Fibroblast of lung (primary cell): ENCODE data around the gene CERS4. TPM values are rescaled to one million over a fixed set of nuclear protein-coding genes. Genes with fewer than 3 reads are reported as not detected.
"Not testable (repeated sequence)": the region's sequence is repeated elsewhere in the genome, so short reads cannot be mapped to it uniquely, and the experiment has no call there.

ENCODE experiments used
- DNase-seq, 2 donors: peaks; one replicate each; pipeline versions ENCODE4 v3.0.0 to v3.0.0-alpha.2; 2010; ENCODE audit warnings: low read depth in 2 of 2
- H2AFZ ChIP-seq: 2 replicates; pipeline ENCODE4 v1.5.1; 2012; ENCODE audit warnings: low read length, control low read depth, inconsistent platforms
- H3K27ac ChIP-seq: 2 replicates; pipeline ENCODE4 v1.5.1; 2011; ENCODE audit warnings: low read length, control low read depth; ENCODE audit not compliant: insufficient read depth
- H3K27me3 ChIP-seq: 2 replicates; pipeline ENCODE4 v1.5.1; 2011; ENCODE audit warnings: mild to moderate bottlenecking, low read length; ENCODE audit not compliant: control insufficient read depth, insufficient read depth
- H3K36me3 ChIP-seq: 2 replicates; pipeline ENCODE4 v1.5.1; 2011; ENCODE audit warnings: low read length; ENCODE audit not compliant: control insufficient read depth, insufficient read depth
- H3K4me1 ChIP-seq: 2 replicates; pipeline ENCODE4 v1.5.1; 2011; ENCODE audit warnings: low read length; ENCODE audit not compliant: control insufficient read depth, insufficient read depth; ENCODE audit errors: extremely low read depth
- H3K4me2 ChIP-seq: 2 replicates; pipeline ENCODE4 v1.5.1; 2011; ENCODE audit warnings: low read length, control low read depth; ENCODE audit not compliant: insufficient read depth; ENCODE audit errors: extremely low read depth
- H3K4me3 ChIP-seq, 4 experiments: fragments of 200-600 bp in 1 of 4; sonication (generic) in 1 of 4; replicated peaks in 1 of 4; 2 replicates each; pipeline ENCODE4 v1.5.1; 2011 to 2016; ENCODE audit warnings: low read length in 4 of 4, low read depth in 3 of 4, mild to moderate bottlenecking in 3 of 4, control low read depth in 2 of 4, inconsistent platforms in 1 of 4, mixed read lengths in 1 of 4; ENCODE audit not compliant: insufficient read depth in 1 of 4; ENCODE audit errors: control extremely low read depth in 1 of 4
- H3K79me2 ChIP-seq: 2 replicates; pipeline ENCODE4 v1.5.1; 2012; ENCODE audit warnings: mild to moderate bottlenecking, low read length, inconsistent platforms; ENCODE audit not compliant: control insufficient read depth, insufficient read depth
- H3K9ac ChIP-seq: 2 replicates; pipeline ENCODE4 v1.5.1; 2011; ENCODE audit warnings: mild to moderate bottlenecking, low read length, control low read depth; ENCODE audit not compliant: insufficient read depth
- H3K9me3 ChIP-seq: 2 replicates; pipeline ENCODE4 v1.5.1; 2012; ENCODE audit warnings: low read depth, low read length; ENCODE audit not compliant: control insufficient read depth, insufficient read depth
- H4K20me1 ChIP-seq: 2 replicates; pipeline ENCODE4 v1.5.1; 2011; ENCODE audit warnings: low read length; ENCODE audit not compliant: control insufficient read depth, insufficient read depth; ENCODE audit errors: extremely low read depth
- CTCF ChIP-seq, 2 donors: IDR thresholded peaks in 1 of 2; conservative IDR thresholded peaks in 1 of 2; 1 replicate in 1 of 2; 2 replicates in 1 of 2; pipeline ENCODE4 v1.5.1; 2011 to 2012; ENCODE audit warnings: low read length in 2 of 2, control low read depth in 1 of 2, inconsistent platforms in 1 of 2, low read depth in 1 of 2, mild to moderate bottlenecking in 1 of 2
- EZH2 ChIP-seq: IDR thresholded peaks from 2 replicates; pipeline ENCODE4 v1.5.1; 2012; ENCODE audit warnings: low read length, control low read depth, mild to moderate bottlenecking; ENCODE audit errors: missing control alignments
- polyA plus RNA-seq, 2 donors: library from polyadenylated mRNA; depleted of rRNA in 1 of 2; stranded (reverse) in 1 of 2; unstranded in 1 of 2; fragments of >200 nt; gene quantifications; 2 replicates each; pipeline ENCODE4 v1.2.1, GENCODE V29; 2011 to 2012; ENCODE audit warnings: missing spikeins in 1 of 2
- total RNA-seq: library from RNA; depleted of rRNA; stranded (reverse); fragments of >200 nt; gene quantifications from 2 replicates; pipeline ENCODE4 v1.2.1, GENCODE V29; 2014

CERS4 gene
- total and polyA plus RNA-seq, 2 donors (not counting 1 experiment from before 2014, with no cell fraction given) = 0.74 to 17.0 TPM

GRCh38 chr19:8214802-8215201, 5.6 kb downstream of the CERS4 start:
- Histone ChIP-seq H3K27ac (no peak overlapping the region), H3K79me2 (no peaks in the 10 kb centered on the region), H3K27me3 (peaks cover 9% of the 10 kb centered on the region), H3K4me1 (no peaks in the 10 kb centered on the region), H3K36me3 (no peaks in the 10 kb centered on the region), H3K4me3 (no peak overlapping the region), H3K4me2 (no peak overlapping the region), H3K9ac (no peak overlapping the region), H2AFZ (no peak overlapping the region), H4K20me1 (no peaks in the 10 kb centered on the region), H3K9me3 (no peaks in the 10 kb centered on the region)
- TF ChIP-seq EZH2 (no peak), CTCF (conservative IDR thresholded peaks at IDR 0.05 in 1 of 2, IDR thresholded peaks at IDR 0.05 in 1 of 2; ENCODE audit: low read depth in 1 of 2, low read length in 2 of 2) (no peak)
- DNase-seq = no peak

- no peak for DNase-seq
- no peaks in the 10 kb centered on the region for H3K27me3 ChIP-seq
- no peak overlapping the region for H3K4me2 ChIP-seq
- H3K4me3 ChIP-seq = no peak overlapping the region
- no peak for TF ChIP-seq EZH2
- no peak for TF ChIP-seq CTCF (conservative IDR thresholded peaks at IDR 0.05 in 1 of 2, IDR thresholded peaks at IDR 0.05 in 1 of 2; ENCODE audit: low read depth in 1 of 2, low read length in 2 of 2)
- no peak overlapping the region for H3K27ac ChIP-seq
- no peaks in the 10 kb centered on the region for H3K4me1 ChIP-seq
- no peaks in the 10 kb centered on the region for H3K36me3 ChIP-seq
- H2AFZ ChIP-seq = no peak overlapping the region
- H3K9me3 ChIP-seq = no peaks in the 10 kb centered on the region
- H4K20me1 ChIP-seq = no peaks in the 10 kb centered on the region
- no peaks in the 10 kb centered on the region for H3K79me2 ChIP-seq
- no peak overlapping the region for H3K9ac ChIP-seq
Observed at GRCh38 chr19:8215783-8216182, 6.6 kb downstream of the CERS4 start.

GRCh38 chr19:8216357-8216756, 7.2 kb downstream of the CERS4 start:
- Histone ChIP-seq H3K79me2 (no peaks in the 10 kb centered on the region), H3K27ac (no peak overlapping the region), H3K9me3 (no peaks in the 10 kb centered on the region), H3K4me1 (no peaks in the 10 kb centered on the region), H2AFZ (no peak overlapping the region), H4K20me1 (no peaks in the 10 kb centered on the region), H3K9ac (no peak overlapping the region), H3K27me3 (no peaks in the 10 kb centered on the region), H3K4me2 (no peak overlapping the region), H3K4me3 (no peak overlapping the region), H3K36me3 (no peaks in the 10 kb centered on the region)
- DNase-seq = no peak
- TF ChIP-seq CTCF (conservative IDR thresholded peaks at IDR 0.05 in 1 of 2, IDR thresholded peaks at IDR 0.05 in 1 of 2; ENCODE audit: low read depth in 1 of 2, low read length in 2 of 2) = no peak
- no peak for TF ChIP-seq EZH2

GRCh38 chr19:8218127-8218526, 9.0 kb downstream of the CERS4 start:
- not testable (repeated sequence) for H3K79me2 ChIP-seq, H2AFZ ChIP-seq, H3K27ac ChIP-seq, H3K36me3 ChIP-seq, H4K20me1 ChIP-seq, H3K9me3 ChIP-seq, H3K27me3 ChIP-seq, H3K4me3 ChIP-seq, H3K4me1 ChIP-seq, H3K4me2 ChIP-seq, DNase-seq, H3K9ac ChIP-seq
